Measurements from ENCODE around the gene GPATCH2.
"Not testable (repeated sequence)": the region's sequence is repeated elsewhere in the genome, so short reads cannot be mapped to it uniquely, and the experiment has no call there.

GPATCH2 gene

GRCh38 chr1:217433664-217434063, 197.2 kb downstream of the GPATCH2 start:
- no peak for DNase-seq

GRCh38 chr1:217432339-217432738, 198.6 kb downstream of the GPATCH2 start:
- DNase-seq = no peak

GRCh38 chr1:217431395-217431794, 199.5 kb downstream of the GPATCH2 start:
- no peak for DNase-seq

- DNase-seq = no peak
Observed at GRCh38 chr1:217425422-217425821, 205.5 kb downstream of the GPATCH2 start.

- no peak for DNase-seq
Observed at GRCh38 chr1:217419194-217419551, 211.7 kb downstream of the GPATCH2 start.

- no peak for DNase-seq
Observed at GRCh38 chr1:217418269-217419193, 212.4 kb downstream of the GPATCH2 start.

GRCh38 chr1:217417363-217417762, 213.5 kb downstream of the GPATCH2 start:
- no peak for DNase-seq

GRCh38 chr1:217407534-217408001, 223.3 kb downstream of the GPATCH2 start:
- DNase-seq = no peak

GRCh38 chr1:217403026-217403720, 227.7 kb downstream of the GPATCH2 start:
- no peak for DNase-seq

- no peak for DNase-seq
Observed at GRCh38 chr1:217402301-217402700, 228.6 kb downstream of the GPATCH2 start.

- DNase-seq = no peak
Observed at GRCh38 chr1:217393896-217394295, 237.0 kb downstream of the GPATCH2 start.

- DNase-seq = no peak
Observed at GRCh38 chr1:217392441-217392840, 238.4 kb downstream of the GPATCH2 start.

GRCh38 chr1:217389895-217390294, 241.0 kb downstream of the GPATCH2 start:
- DNase-seq = no peak

GRCh38 chr1:217388522-217389065, 242.3 kb downstream of the GPATCH2 start:
- no peak for DNase-seq

GRCh38 chr1:217381773-217382172, 249.1 kb downstream of the GPATCH2 start:
- DNase-seq = not testable (repeated sequence)

- DNase-seq = not testable (repeated sequence)
Observed at GRCh38 chr1:217379804-217380203, 251.1 kb downstream of the GPATCH2 start.

- DNase-seq = no peak
Observed at GRCh38 chr1:217379336-217379735, 251.6 kb downstream of the GPATCH2 start.
